ENCODE results near the gene COL9A3.
A peak's percentile ranks its signal among the peaks of the same experiment; 100 is the strongest.

COL9A3 gene

GRCh38 chr20:62827311-62828038, 10.6 kb downstream of the COL9A3 start:
- Mint-ChIP-seq H3K4me1 (ENCODE audit: low read depth) (peaks cover 8% of the 10 kb centered on the region), H3K27ac (no peak overlapping the region)

GRCh38 chr20:62828051-62828450, 11.2 kb downstream of the COL9A3 start:
- Mint-ChIP-seq H3K4me3 (no peak overlapping the region), H3K27ac (no peak overlapping the region), H3K27me3 (no peaks in the 10 kb centered on the region), H3K9me3 (ENCODE audit: low read depth) (no peaks in the 10 kb centered on the region), H3K36me3 (no peaks in the 10 kb centered on the region), H3K4me1 (ENCODE audit: low read depth) (peaks cover 9% of the 10 kb centered on the region)

More at GRCh38 chr20:62827311-62828038, 10.6 kb downstream of the COL9A3 start:
- H3K36me3 Mint-ChIP-seq: no peaks in the 10 kb centered on the region
- H3K4me3 Mint-ChIP-seq: no peak overlapping the region
- no peaks in the 10 kb centered on the region for H3K27me3 Mint-ChIP-seq
- no peaks in the 10 kb centered on the region for H3K9me3 Mint-ChIP-seq (ENCODE audit: low read depth)

GRCh38 chr20:62828511-62829230, 11.8 kb downstream of the COL9A3 start:
- peaks cover 8% of the 10 kb centered on the region for H3K4me1 Mint-ChIP-seq (ENCODE audit: low read depth)
- H3K27ac Mint-ChIP-seq: no peak overlapping the region
- H3K9me3 Mint-ChIP-seq (ENCODE audit: low read depth): no peaks in the 10 kb centered on the region
- H3K36me3 Mint-ChIP-seq: no peaks in the 10 kb centered on the region
- no peak overlapping the region for H3K4me3 Mint-ChIP-seq
- H3K27me3 Mint-ChIP-seq: no peaks in the 10 kb centered on the region

- Mint-ChIP-seq H3K4me1 (ENCODE audit: low read depth) (peaks cover 8% of the 10 kb centered on the region), H3K27me3 (no peaks in the 10 kb centered on the region), H3K36me3 (no peaks in the 10 kb centered on the region), H3K4me3 (no peak overlapping the region), H3K9me3 (ENCODE audit: low read depth) (no peaks in the 10 kb centered on the region), H3K27ac (no peak overlapping the region)
These were observed 12.7 kb downstream of the COL9A3 start for GRCh38 chr20:62829231-62830230.

GRCh38 chr20:62830251-62830650, 13.4 kb downstream of the COL9A3 start:
- H3K27ac Mint-ChIP-seq: no peak overlapping the region
- no peak overlapping the region for H3K4me3 Mint-ChIP-seq
- H3K27me3 Mint-ChIP-seq: no peaks in the 10 kb centered on the region
- H3K4me1 Mint-ChIP-seq (ENCODE audit: low read depth): peaks cover 8% of the 10 kb centered on the region
- no peaks in the 10 kb centered on the region for H3K36me3 Mint-ChIP-seq
- no peaks in the 10 kb centered on the region for H3K9me3 Mint-ChIP-seq (ENCODE audit: low read depth)

- Mint-ChIP-seq H3K27me3 (no peaks in the 10 kb centered on the region), H3K36me3 (no peaks in the 10 kb centered on the region), H3K4me3 (no peak overlapping the region), H3K4me1 (ENCODE audit: low read depth) (peaks cover 8% of the 10 kb centered on the region), H3K9me3 (ENCODE audit: low read depth) (no peaks in the 10 kb centered on the region), H3K27ac (no peak overlapping the region)
These were observed 14.0 kb downstream of the COL9A3 start for GRCh38 chr20:62830821-62831220.

- H3K4me3 Mint-ChIP-seq: no peak overlapping the region
These were observed 14.5 kb downstream of the COL9A3 start for GRCh38 chr20:62831361-62831788.

GRCh38 chr20:62831854-62832211, 15.0 kb downstream of the COL9A3 start:
- H3K4me1 Mint-ChIP-seq (ENCODE audit: low read depth): peaks cover 8% of the 10 kb centered on the region
- H3K36me3 Mint-ChIP-seq: no peaks in the 10 kb centered on the region
- no peaks in the 10 kb centered on the region for H3K9me3 Mint-ChIP-seq (ENCODE audit: low read depth)
- no peaks in the 10 kb centered on the region for H3K27me3 Mint-ChIP-seq
- H3K27ac Mint-ChIP-seq: no peak overlapping the region
- no peak overlapping the region for H3K4me3 Mint-ChIP-seq

More at GRCh38 chr20:62831361-62831788, 14.5 kb downstream of the COL9A3 start:
- H3K4me1 Mint-ChIP-seq (ENCODE audit: low read depth): peaks cover 8% of the 10 kb centered on the region
- no peaks in the 10 kb centered on the region for H3K36me3 Mint-ChIP-seq
- no peaks in the 10 kb centered on the region for H3K9me3 Mint-ChIP-seq (ENCODE audit: low read depth)
- H3K27ac Mint-ChIP-seq: no peak overlapping the region
- H3K27me3 Mint-ChIP-seq: no peaks in the 10 kb centered on the region

- peaks cover 8% of the 10 kb centered on the region for H3K4me1 Mint-ChIP-seq (ENCODE audit: low read depth)
- no peaks in the 10 kb centered on the region for H3K9me3 Mint-ChIP-seq (ENCODE audit: low read depth)
- no peak overlapping the region for H3K4me3 Mint-ChIP-seq
- H3K36me3 Mint-ChIP-seq: no peaks in the 10 kb centered on the region
- H3K27me3 Mint-ChIP-seq: no peaks in the 10 kb centered on the region
- H3K27ac Mint-ChIP-seq: no peak overlapping the region
These were observed 15.5 kb downstream of the COL9A3 start for GRCh38 chr20:62832212-62832922.

- Mint-ChIP-seq H3K4me1 (ENCODE audit: low read depth) (peaks cover 8% of the 10 kb centered on the region), H3K27ac (no peak overlapping the region), H3K4me3 (peak overlapping the region; percentile 13), H3K36me3 (no peaks in the 10 kb centered on the region), H3K27me3 (no peaks in the 10 kb centered on the region), H3K9me3 (ENCODE audit: low read depth) (no peaks in the 10 kb centered on the region)
These were observed 16.1 kb downstream of the COL9A3 start for GRCh38 chr20:62832951-62833391.

GRCh38 chr20:62834967-62835730, 18.3 kb downstream of the COL9A3 start:
- no peaks in the 10 kb centered on the region for H3K27me3 Mint-ChIP-seq
- H3K4me1 Mint-ChIP-seq (ENCODE audit: low read depth): peaks cover 8% of the 10 kb centered on the region
- H3K36me3 Mint-ChIP-seq: no peaks in the 10 kb centered on the region
- no peak overlapping the region for H3K27ac Mint-ChIP-seq
- H3K4me3 Mint-ChIP-seq: no peak overlapping the region
- H3K9me3 Mint-ChIP-seq (ENCODE audit: low read depth): no peaks in the 10 kb centered on the region

- Mint-ChIP-seq H3K36me3 (no peaks in the 10 kb centered on the region), H3K27me3 (no peaks in the 10 kb centered on the region), H3K27ac (no peak overlapping the region), H3K4me1 (ENCODE audit: low read depth) (peaks cover 8% of the 10 kb centered on the region), H3K9me3 (ENCODE audit: low read depth) (no peaks in the 10 kb centered on the region), H3K4me3 (no peak overlapping the region)
These were observed 19.3 kb downstream of the COL9A3 start for GRCh38 chr20:62835931-62836861.

GRCh38 chr20:62836967-62837490, 20.2 kb downstream of the COL9A3 start:
- Mint-ChIP-seq H3K4me1 (ENCODE audit: low read depth) (peaks cover 6% of the 10 kb centered on the region), H3K27ac (no peak overlapping the region), H3K9me3 (ENCODE audit: low read depth) (no peaks in the 10 kb centered on the region), H3K4me3 (no peak overlapping the region), H3K36me3 (no peaks in the 10 kb centered on the region), H3K27me3 (no peaks in the 10 kb centered on the region)

All from activated naive CD8-positive, alpha-beta T cell (primary cell).